Skin of body (tissue), 2 donors: ENCODE measurements around the gene SNAI3. TPM values are rescaled to one million over a fixed set of nuclear protein-coding genes. Genes with fewer than 3 reads are reported as not detected.

Experiments used
- DNase-seq: peaks from one replicate; lab custom pipeline; 2025; lab: John Stamatoyannopoulos, UW
- total RNA-seq: library from RNA; depleted of rRNA; stranded (reverse); fragments of >200 nt; gene quantifications from one replicate; pipeline ENCODE4 v1.2.3, GENCODE V29; 2014

Gene SNAI3
- total RNA-seq = 0.79 TPM

DNA sequence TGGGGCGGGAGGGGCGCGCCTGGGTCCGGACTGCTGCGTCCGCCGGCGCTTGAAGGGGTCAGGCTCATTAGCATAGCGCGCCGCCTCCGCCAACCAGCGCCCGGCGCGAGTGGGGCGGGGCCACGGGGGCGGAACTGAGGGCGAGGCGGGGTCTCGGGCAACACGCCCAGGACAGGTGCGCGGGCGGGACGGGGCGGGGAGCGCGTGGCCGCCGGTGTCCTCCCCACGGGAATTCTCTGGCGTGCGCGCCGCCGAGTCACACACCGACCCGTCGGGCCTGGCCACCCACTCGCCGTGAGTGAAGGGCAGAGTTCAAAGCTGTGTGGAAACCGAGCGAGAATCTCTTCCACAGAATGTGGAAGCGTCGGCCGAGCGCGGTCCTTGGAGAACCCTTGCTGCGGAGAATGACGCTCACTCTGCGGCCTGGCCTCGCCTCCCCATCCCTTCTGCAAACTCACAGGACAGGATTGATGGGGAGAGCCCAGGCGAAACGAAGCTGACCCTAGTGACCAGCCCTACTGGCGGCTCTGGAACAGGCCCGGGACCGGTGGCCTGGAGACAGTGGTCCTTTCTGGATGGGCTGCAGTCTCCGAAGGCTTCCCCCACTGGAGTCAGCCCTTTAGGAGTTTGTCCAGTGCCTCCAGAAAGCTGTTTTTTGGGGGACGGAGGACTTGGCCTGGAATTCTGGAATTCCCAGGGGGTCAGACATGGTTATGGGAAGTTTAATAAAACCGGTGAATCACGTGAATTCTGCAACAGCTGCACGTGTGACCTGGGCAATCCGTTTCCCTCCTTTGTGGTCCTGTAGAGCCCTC lies at the start of gene SNAI3:
Gene SNAI3 (minus strand): TSS at position 69 of the 815 bp plus-strand sequence. CDS start 101 bp downstream, outside the sequence.
- no peak for DNase-seq

DNA sequence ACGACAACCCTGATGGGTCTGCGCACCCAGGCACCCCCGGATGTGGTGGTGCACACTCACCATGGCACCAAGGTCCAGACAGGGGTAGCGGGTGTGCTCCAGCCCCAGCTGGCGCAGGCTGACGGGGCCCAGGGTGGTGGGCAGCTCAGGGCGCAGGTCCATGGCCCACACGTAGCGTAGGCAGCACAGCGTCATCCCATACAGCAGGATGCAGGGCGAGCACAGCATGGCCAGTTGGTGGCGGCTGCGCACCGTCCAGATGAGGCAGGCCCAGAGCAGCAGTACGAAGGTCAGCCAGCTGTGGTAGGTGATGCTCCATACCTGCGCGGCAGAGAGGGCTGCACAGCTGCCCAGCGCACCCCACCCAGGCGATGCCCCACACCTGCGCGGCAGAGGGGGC lies 49.8 kb upstream of the SNAI3 start:
- no peak for DNase-seq

DNA sequence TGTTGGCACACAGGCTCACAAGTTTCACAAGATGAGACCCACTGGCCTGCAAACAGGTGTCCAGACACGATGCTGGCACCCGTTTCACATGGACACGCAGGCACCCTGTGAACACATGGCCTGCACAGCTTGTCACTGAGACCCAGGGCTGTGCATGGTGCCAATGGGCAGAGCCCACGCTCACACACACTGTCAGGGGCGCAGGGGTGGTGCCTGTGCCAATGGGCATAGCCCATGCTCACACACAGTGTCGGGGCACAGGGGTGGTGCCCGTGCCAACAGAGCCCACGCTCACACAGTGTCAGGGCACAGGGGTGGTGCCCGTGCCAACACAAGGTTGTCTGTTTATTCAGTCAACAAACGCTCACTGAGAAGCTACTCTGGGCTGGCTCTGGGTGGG lies 49.3 kb upstream of the SNAI3 start:
- no peak for DNase-seq

DNA sequence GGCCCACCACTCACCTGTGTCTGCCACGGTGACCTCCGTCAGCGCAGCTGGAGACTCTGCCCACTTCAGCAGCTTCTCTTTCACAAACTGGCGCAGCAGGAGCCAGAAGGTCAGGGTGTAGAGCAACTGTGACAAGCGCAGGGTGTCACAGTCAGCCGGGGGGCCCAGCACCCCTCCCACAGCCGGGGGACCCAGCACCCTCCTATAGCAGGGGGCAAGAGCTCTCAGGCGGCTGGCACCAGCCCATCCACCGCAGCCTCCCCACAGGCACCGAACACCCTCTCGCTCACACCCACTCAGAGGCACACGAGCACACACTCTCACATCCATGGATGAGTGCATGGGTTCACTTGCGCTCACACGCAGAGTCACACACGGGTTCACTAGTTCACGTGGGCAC lies 48.8 kb upstream of the SNAI3 start:
- no peak for DNase-seq

DNA sequence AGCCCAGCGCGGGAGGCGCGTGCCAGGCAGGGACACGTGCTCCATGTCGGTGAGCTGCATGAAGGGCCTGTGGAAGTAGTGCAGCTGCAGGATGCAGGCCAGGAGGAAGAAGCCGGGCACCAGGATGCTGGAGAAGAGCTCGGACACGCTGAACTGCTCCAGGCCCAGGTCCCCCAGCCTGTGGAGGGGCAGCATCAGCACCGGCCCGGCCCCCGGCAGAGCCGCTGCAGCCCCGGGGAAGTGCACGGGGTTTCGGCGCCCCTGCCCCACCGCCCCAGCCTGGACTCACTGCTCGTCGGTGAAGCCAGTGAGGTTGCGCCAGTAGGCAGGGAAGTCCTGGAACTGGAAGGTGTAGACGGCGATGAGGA lies 48.0 kb upstream of the SNAI3 start:
- DNase-seq = no peak

DNA sequence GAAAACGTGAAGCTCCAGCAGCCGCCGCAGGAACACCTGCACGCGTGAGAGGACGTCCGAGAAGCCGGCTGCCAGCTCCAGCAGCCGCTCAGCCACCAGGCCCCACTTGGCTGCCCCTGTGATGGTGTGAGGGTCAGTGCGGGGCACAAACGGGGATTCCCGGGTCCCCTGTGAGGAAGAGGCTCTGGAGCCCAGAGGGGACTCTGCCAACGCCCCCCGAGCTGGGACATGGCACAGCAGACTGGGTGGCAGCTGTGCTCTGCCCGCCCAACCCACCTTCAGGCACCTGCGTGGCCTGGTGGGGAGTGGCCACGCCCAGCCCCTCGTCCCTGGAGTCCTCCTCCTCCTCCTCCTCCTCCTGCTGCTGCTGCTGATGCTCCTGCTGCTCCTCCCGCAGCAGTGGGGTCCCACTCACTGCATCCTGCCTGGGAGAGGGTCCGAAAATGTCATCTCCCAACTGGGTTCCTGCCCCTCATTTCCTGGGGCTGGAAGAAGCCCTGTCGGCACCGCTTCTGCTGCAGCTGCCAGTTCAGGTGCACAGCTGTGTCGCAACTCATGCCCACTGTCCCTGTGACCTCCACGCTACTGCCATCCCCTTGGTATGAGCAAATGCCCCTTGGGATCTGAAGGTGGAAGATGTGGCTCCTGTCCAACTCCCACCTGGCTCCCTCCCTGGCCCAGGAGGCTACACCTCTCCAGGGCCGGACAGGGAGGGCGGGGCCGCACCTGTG lies 47.5 kb upstream of the SNAI3 start:
- DNase-seq = no peak

DNA sequence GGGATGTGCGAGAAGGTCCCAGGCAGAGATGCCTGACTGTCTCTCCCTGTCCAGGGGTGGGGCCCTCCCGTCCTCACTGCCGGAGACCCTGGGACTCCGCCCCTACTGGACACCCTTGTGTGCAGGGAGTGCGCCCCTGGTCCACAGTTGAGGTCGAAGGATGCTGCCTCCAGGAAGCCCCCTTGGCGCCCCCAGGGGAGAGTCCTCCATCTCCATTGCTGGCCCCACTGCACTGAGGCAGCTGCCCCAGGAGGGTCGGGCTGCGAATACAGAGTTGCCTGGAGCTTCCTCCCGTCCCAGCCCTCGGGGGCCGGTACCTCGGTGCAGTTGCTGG lies 46.6 kb upstream of the SNAI3 start:
- DNase-seq = no peak

DNA sequence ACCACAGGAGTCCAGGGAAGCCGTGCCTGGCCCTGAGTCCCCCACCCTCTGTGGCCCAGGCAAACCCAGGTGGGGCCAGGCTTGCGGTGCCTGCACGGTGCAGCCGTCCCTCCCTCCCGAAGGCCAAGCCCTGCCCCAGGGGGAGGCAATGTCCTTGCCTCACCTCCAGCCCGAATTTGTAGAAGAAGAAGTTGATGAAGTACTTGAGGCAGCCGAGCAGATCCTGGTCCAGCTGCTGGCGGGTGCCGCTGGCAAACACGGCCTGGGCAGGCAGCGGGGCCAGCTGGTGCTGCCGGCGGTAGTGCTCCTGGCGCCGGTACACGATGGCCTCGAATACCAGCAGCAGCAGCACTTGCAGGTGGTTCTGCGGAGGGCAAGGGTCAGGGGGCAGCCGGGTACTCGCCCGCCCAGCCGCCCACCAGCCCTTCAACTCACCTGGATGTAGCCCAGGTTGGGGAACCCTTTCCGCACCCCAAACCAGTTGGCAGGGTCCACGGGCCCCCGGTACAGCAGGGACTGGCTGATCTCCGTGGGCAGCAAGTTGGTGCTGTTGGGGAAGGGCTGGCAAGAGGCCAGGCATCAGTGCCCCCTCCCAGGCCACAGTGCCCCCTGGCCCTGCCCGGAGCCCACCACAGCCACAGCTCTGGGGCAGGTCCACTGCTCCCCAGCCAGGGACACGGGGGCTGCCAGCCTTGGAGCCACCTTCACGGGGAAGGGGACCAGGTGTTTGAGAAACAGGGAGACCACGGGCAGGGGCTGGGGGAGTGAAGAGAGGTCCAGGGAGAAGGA lies 46.1 kb upstream of the SNAI3 start:
- DNase-seq = no peak

DNA sequence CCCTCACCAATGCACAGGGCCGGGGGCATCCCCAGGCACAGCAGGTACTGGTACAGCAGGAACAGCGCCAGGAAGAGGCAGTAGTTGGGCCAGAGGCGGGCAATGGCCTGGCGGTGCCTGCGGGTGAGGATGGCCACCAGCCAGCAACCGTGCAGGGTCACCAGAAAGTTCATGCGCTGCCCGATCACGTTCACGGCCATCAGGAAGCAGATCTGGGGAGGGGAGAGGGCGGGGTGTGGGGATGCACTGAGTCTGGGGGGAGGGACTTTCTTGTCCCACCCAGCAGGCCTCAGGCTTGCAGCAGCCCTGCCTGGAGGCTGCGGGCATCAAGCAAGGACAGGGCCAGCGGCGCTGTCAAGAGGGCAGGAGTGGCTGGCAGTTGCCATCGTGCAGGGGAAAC lies 45.4 kb upstream of the SNAI3 start:
- no peak for DNase-seq

DNA sequence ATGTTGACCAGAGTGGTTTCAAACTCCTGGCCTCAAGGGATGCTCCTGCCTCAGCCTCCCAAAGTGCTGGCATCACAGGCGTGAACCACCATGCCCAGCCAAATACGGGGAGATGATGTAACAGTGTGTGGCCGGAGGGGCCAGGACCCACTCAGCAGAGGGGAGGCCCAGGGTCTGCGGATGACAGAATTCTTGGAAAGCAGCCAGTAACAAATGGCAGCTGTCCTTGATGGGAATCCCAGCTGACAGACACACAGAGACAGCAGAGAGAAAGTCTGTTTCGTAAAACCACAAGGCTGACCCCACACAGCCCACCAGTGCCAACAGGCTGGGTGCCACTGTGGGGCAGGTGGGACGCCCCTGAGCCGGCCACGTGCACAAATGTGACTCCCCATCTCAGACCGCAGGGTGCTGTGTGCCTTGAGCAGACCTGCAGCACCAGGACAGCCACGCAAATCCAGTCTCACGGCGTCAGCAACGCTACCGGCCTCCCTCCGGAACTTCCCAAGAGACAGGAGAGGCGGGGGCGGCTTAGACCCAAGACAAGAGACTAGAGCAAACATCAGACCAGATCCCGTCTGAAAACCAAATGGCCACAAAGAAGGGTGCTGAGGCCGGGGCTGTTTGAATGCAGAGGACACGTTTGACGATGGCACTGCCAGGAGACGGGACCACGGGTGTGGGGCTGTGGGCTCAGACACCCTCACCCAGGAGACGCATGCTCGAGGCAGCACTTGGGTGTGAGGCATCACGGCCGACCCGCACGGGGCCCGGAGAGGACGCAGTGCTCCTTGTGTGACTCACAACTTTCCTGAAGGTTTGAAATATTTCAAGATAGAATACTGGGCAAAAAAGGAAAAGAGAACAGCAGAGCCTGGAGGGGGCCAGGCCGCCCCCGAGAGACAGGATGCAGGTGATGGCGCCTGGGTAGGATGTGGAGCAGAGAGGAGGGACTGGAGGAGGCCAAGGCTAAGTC lies 44.6 kb upstream of the SNAI3 start:
- no peak for DNase-seq

DNA sequence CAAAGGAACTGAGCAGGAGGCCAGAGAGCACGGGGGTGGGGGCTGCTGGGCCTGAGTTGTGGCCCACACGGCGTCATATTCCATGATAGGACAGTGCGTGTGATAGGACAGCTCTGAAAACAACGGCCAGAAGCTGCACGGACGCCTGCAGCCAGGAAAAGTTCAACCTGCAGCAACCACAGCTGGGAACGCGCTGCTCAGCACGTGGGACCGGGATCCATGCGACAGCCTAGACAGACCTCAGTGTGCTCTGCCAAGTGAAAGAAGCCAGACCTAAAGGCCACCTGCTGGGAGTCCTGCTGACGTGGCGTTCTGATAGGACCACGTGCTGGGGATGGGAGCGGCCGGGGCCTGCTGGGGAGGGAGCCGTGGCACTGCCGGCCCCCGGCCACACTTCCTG lies 41.6 kb upstream of the SNAI3 start:
- no peak for DNase-seq

DNA sequence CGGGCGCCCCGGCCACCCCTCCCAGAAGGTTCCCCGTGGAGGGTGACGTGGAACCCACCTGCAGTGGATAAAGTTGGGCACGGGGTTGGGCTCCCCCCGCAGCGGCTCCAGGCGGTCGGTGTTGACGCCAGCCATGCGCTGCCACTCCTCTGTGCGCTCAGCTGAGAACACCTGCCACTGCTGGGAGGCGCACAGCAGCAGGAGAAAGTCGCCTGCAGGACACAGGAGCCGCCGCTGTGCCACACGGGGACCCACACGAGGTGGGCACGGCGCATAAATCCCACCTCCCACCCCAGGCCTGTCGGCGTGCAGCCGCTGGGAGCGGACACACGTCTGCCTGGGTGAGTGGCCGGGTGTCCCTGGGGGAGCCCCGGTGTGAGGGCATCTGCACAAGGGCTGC lies 40.7 kb upstream of the SNAI3 start:
- no peak for DNase-seq

DNA sequence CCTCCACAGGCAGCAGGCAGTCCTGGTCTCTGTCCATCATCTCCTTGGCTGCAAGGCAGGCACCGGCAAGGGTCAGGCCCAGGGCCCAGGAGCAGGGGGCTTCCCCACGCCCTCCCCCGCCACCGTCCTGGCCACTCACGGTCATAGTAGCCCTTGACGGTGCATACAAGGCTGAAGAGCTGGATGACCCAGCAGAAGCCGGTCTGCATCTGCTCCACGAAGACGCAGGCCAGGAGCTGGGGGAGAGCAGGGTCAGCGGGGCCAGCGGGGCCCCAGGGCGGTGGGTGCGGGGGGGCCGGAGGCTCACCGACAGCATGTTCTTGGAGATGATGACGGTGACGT lies 40.1 kb upstream of the SNAI3 start:
- DNase-seq = no peak

DNA sequence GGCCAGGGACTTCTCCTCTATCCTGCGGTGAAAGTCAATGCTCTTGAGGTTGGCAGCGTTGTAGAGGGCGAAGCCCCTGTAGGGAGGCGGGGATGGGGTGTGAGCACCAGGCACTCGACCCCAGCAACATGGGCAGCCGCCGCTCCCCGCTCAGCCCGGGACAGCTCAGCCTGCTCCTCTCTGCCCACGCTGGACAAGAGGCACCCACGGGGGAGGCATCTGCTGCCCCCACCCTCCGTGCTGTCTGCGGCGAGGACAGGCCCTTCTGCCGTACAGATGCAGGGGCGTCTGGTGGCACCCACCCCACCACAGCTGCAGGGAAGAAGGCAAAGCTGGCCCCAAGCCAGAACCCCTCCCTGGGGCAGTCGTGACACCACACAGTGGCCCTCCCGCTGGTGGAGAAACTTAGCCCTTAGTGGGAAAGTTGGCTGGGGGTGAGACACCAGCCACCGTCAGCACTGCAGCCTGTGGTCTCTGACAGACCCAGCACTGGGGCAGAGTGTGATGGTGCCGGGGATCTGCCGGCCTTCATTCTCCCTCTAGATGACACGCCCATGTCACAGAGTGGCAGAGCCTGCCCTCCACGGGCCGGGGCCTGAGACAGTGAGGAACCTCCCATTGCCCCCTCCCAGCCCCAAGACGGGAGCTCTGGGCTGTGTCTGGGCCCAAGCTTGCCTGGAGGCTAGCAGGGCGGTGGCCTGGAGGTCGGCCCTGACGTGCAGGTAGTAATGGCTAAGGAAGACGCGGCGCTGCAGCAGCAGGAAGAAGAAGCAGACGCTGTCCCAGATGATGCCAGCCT lies 39.5 kb upstream of the SNAI3 start:
- no peak for DNase-seq

DNA sequence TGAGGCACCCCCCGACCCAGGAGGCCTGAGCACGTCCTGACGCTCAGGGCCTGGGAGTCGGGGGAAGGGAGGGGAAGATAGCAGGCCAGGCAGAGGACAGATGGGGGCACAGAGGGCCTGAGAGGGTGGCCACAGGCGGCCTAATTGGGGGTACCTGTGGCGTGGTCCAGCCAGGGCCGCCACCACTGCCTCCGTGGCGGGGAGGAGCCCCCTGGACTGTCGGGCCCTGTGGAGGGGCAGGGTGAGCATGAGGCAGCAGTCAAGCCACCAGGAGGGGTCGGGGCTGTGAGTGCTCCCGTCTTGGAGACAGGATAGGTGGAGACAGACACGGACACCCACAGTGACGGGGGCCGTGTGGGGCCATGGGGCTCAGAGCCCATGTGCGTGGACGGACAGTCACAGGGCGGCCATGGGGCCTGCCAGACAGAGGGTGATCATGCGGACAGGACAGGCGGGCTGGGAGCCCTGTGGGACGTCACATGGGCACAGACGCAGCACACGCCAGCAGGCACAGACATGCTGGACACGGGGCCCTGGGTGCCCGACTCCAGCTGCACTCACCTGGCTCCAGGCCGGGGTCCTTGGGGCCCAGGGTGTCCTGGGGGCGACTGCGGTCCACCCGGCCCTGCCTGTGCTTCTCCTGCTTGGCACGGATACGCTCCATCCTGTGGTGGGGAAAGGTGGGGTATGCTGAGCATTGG lies 38.7 kb upstream of the SNAI3 start:
- DNase-seq = no peak

DNA sequence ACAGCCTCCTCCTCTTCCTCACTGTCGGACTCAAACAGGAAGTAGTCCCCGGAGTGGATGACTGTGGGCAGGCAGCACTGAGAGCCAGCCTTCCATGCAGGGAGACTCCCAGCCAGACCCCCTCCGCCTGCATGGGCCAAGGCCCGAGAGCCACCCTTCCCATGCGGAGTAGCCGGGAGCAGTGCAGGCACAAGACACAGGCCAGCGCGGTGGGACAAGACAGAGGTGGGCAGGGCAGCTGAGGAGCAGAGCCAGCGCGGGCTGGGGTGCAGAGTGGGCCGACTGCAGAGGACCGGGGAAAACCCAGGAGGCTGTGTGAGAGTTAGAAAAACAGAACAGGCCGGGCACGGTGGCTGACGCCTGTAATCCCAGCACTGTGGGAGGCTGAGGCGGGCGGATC lies 37.6 kb upstream of the SNAI3 start:
- no peak for DNase-seq

DNA sequence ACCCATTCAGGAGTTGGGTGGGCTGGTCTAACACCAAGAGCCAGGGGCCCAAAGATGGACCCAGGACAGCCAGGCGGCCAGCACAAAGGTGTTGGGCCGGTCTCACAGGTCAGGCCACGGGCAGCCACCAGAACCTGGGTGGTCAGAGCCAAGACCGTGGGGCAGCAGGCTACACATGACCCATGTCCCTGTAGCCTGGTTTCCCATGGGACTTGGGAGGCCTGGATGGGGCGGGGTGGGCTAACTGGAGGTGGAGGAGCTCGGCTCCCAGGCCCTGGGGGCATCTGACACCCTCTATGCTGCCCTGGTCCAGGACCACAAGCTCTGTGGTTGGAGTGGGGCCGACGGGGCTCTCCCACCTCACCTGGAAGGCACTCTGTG lies 37.2 kb upstream of the SNAI3 start:
- no peak for DNase-seq

DNA sequence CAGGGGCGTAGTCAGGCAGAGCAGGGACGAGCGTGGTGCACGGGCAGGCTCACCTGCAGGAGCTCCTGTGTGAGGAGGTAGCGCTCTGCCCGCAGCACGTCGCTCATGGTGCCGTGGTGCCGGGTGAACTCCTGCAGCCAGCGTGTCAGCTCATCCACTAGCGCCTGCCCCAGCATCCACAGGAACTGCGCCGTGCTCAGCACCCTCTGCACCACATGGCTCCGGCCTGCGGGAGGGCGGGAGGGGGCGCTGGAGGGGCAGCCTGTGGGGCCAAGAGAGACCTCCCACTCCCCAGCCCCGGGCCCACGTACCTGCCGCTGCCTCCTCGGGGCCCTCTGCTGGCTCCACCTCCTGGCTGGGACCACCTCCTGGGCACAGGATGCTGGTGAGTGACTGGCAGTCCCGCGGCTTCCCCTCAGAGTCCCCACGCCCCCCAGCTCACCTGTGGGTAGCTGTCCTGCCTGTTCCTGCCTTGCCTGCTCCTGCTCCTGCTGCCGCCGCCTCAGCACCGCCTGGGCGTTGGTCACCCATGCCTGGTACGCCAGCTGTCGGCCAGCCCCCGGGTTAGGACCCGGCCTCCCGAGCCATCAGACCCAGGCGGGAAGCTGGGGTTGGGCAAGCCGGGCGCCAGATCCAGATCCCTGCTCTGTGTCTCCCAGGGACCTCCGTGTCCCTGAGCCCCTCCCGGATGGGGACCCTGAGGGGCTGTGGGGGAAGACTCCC lies 36.6 kb upstream of the SNAI3 start:
- DNase-seq = no peak
